DND-41 (cell line): ENCODE data around the gene C1orf210.

Experiments used
- ATAC-seq: fragments of 200-7000 bp; cut with Tn5 transposase; 3 replicates; pipeline ENCODE4 v1.9.1; 2021; ENCODE audit warnings: low read depth; ENCODE audit not compliant: insufficient read depth
- DNase-seq: peaks from one replicate; pipeline ENCODE4 v3.0.0-alpha.2; 2020
- H2AFZ ChIP-seq: 2 replicates; pipeline ENCODE4 v1.6.0; 2012; ENCODE audit warnings: low read depth, low read length
- H3K27ac ChIP-seq: 2 replicates; pipeline ENCODE4 v1.5.1; 2012; ENCODE audit warnings: low read length, inconsistent platforms
- H3K27me3 ChIP-seq: fragments of 200-600 bp; sonication (generic); 2 replicates; pipeline ENCODE4 v1.6.0; 2012; ENCODE audit warnings: low read length, mild to moderate bottlenecking, inconsistent platforms; ENCODE audit not compliant: insufficient read depth, poor library complexity
- H3K36me3 ChIP-seq: 2 replicates; pipeline ENCODE4 v1.5.1; 2012; ENCODE audit warnings: low read length, inconsistent platforms; ENCODE audit not compliant: insufficient read depth
- H3K4me1 ChIP-seq: 2 replicates; pipeline ENCODE4 v1.5.1; 2012; ENCODE audit warnings: mild to moderate bottlenecking, low read length; ENCODE audit not compliant: insufficient read depth
- H3K4me2 ChIP-seq: 2 replicates; pipeline ENCODE4 v1.6.0; 2012; ENCODE audit warnings: mild to moderate bottlenecking, moderate library complexity, low read length, inconsistent platforms; ENCODE audit not compliant: insufficient read depth
- H3K4me3 ChIP-seq, 2 experiments: fragments of 200-600 bp in 1 of 2; shearing (Covaris generic) in 1 of 2; 2 replicates each; pipeline ENCODE4 v1.5.1; 2012 to 2016; ENCODE audit warnings: inconsistent platforms in 2 of 2, low read length in 2 of 2, mild to moderate bottlenecking in 2 of 2, low read depth in 1 of 2, moderate library complexity in 1 of 2
- H3K79me2 ChIP-seq: 2 replicates; pipeline ENCODE4 v1.6.0; 2012; ENCODE audit warnings: low read length, inconsistent platforms; ENCODE audit not compliant: insufficient read depth
- H3K9ac ChIP-seq: 2 replicates; pipeline ENCODE4 v1.6.0; 2012; ENCODE audit warnings: low read depth, mild to moderate bottlenecking, inconsistent platforms, low read length, moderate library complexity
- H3K9me3 ChIP-seq: 2 replicates; pipeline ENCODE4 v1.5.1; 2012; ENCODE audit warnings: low read length, moderate library complexity, mild to moderate bottlenecking, inconsistent platforms; ENCODE audit not compliant: insufficient read depth, severe bottlenecking
- H4K20me1 ChIP-seq: 2 replicates; pipeline ENCODE4 v1.6.0; 2012; ENCODE audit warnings: low read length; ENCODE audit not compliant: insufficient read depth
- CTCF ChIP-seq: IDR thresholded peaks from 2 replicates; pipeline ENCODE4 v1.5.1; 2012; ENCODE audit warnings: borderline replicate concordance, low read length, moderate library complexity, mild to moderate bottlenecking; ENCODE audit not compliant: poor library complexity, severe bottlenecking; ENCODE audit errors: extremely low read depth
- EZH2 ChIP-seq: IDR thresholded peaks from 3 replicates; pipeline ENCODE4 v1.6.1; 2012; ENCODE audit warnings: borderline replicate concordance, low read depth, mild to moderate bottlenecking, moderate library complexity, low read length, inconsistent platforms; ENCODE audit not compliant: severe bottlenecking

C1orf210 gene

GRCh38 chr1:43282220-43283195 lies 2.9 kb downstream of the C1orf210 start:
- DNase-seq (no peak), ATAC-seq (no peak)
- H3K27me3 ChIP-seq = no peaks in the 10 kb centered on the region
- H3K4me3 ChIP-seq = no peak overlapping the region
- H3K4me1 ChIP-seq = no peaks in the 10 kb centered on the region
- H3K27ac ChIP-seq = no peak overlapping the region
- no peak overlapping the region for H3K4me2 ChIP-seq
- no peaks in the 10 kb centered on the region for H3K36me3 ChIP-seq
- H3K9me3 ChIP-seq = no peaks in the 10 kb centered on the region
- H2AFZ ChIP-seq = no peak overlapping the region
- no peaks in the 10 kb centered on the region for H4K20me1 ChIP-seq
- no peak overlapping the region for H3K9ac ChIP-seq
- no peaks in the 10 kb centered on the region for H3K79me2 ChIP-seq
- TF ChIP-seq CTCF (no peak), EZH2 (no peak)

GRCh38 chr1:43280692-43281091 lies 4.7 kb downstream of the C1orf210 start:
- H3K27ac ChIP-seq = no peak overlapping the region
- TF ChIP-seq EZH2 = no peak
- TF ChIP-seq CTCF = no peak
- H3K4me3 ChIP-seq = no peak overlapping the region
- H3K9me3 ChIP-seq = no peaks in the 10 kb centered on the region
- no peaks in the 10 kb centered on the region for H3K4me1 ChIP-seq
- DNase-seq (no peak), ATAC-seq (no peak)
- H3K4me2 ChIP-seq = no peak overlapping the region
- H3K9ac ChIP-seq = no peak overlapping the region
- H3K27me3 ChIP-seq = no peaks in the 10 kb centered on the region
- H2AFZ ChIP-seq = no peak overlapping the region
- H3K79me2 ChIP-seq = no peaks in the 10 kb centered on the region
- no peaks in the 10 kb centered on the region for H3K36me3 ChIP-seq
- H4K20me1 ChIP-seq = no peaks in the 10 kb centered on the region

- Histone ChIP-seq H3K27me3 (no peaks in the 10 kb centered on the region), H3K4me1 (peaks cover 4% of the 10 kb centered on the region), H3K9ac (no peak overlapping the region), H3K4me2 (no peak overlapping the region), H3K4me3 (no peak overlapping the region), H3K79me2 (no peaks in the 10 kb centered on the region), H3K36me3 (no peaks in the 10 kb centered on the region), H3K9me3 (no peaks in the 10 kb centered on the region), H4K20me1 (no peaks in the 10 kb centered on the region), H3K27ac (no peak overlapping the region), H2AFZ (no peak overlapping the region)
- DNase-seq (no peak), ATAC-seq (no peak)
- TF ChIP-seq CTCF (no peak), EZH2 (no peak)
Measured at GRCh38 chr1:43279666-43280065, 5.7 kb downstream of the C1orf210 start.
